ENCODE measurements around the gene RANBP3. TPM values are rescaled to one million over a fixed set of nuclear protein-coding genes. Genes with fewer than 3 reads are reported as not detected.
"Not testable (repeated sequence)": the region's sequence is repeated elsewhere in the genome, so short reads cannot be mapped to it uniquely, and the experiment has no call there.

The RANBP3 gene
- total RNA-seq, 1 experiment from 2014 or later, result 55.2 TPM

DNA sequence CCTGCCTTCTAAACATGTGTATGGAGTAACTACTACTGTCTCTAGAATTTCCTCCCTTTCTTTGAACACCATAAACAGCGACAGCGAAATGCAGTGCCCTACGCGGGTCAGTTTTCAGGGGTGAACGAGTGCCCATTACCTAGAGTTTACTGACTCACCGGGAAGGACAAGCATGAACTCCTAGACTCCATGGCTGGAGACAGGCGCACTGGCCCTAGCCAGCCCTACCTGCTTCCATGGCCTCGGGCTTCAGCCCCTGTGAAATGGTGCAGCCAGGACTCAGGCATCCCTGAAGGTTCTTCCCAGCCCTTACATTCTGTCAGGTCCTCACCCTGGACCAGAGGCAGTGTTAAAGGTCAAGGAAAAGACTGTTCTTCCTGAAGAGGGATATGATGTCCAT is 8.5 kb downstream of the RANBP3 start:
- DNase-seq (ENCODE audit: low spot score), result no peak
- in situ Hi-C loops (cut with HindIII; ENCODE audit: low sequenced_read_pairs), result no loop called here

DNA sequence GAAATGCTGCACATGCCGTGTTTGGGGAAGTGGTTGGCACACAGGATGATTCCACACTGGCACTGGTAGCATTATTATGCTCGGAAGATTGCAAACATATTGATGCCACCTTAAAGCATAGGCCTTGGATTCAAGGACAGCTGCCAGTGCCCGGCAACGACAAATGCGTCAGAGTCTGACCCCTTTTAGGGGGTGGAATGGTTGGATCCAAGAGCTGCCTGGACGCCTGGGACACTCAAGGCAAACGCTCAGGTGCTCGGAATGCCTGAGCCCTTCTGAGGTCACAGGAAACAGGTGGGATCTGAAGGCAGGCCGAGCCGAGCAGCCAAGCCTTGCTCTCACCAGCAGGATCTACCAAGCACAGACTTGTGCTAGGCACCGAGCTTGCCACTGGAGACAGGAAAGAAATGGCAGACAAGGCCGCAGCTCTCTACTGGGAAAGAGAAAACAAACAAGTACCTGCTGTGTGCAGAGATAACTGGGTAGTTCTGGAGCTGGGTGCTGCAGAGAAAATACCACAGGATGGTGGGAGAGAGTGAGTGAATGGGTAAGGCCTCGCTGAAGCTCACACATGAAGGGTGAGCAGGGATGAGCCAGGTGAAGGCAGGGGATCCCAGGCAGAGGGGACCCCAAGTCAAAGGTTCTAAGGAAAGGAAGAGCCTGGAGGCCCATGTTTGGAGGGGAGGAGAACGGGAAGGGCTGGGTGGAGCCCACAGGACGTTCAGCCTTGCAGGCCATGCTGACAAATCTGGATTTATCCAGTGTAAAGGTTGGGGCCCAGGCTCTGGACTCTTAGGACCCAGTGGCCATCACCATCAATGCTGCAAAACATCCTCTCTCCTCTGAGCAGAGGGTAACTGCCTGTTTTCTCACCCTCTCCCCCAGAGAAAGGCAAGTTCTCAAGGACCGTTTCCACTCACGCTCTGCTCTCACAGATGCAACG is 9.2 kb downstream of the RANBP3 start:
- in situ Hi-C loops (cut with HindIII; ENCODE audit: low sequenced_read_pairs), result no loop called here

DNA sequence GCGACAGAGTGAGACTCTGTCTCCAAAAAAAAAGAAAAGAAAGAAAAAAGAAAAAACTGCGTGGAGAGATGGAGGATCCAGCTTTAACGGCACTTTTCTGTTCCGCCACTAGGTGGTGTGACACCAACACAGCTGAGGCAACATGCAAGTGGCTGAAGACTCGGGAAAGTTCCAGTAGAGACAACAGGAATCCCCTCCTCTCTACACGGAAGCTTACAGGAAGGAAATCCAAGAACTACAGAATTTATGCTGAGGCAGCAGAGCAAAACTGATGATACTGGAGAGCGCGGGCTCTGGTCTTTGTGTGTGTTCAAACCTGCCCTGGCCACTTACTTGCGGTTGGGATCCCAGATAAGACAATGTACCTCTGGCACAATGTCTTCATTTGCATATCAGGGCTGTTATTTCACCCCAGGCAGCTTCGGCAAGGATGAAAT is 9.9 kb downstream of the RANBP3 start:
- peak; percentile 82 for DNase-seq (ENCODE audit: low spot score)
- in situ Hi-C loops (cut with HindIII; ENCODE audit: low sequenced_read_pairs), result no loop called here

More for the DNA sequence above, 9.2 kb downstream of the RANBP3 start:
- DNase-seq (ENCODE audit: low spot score), result no peak

DNA sequence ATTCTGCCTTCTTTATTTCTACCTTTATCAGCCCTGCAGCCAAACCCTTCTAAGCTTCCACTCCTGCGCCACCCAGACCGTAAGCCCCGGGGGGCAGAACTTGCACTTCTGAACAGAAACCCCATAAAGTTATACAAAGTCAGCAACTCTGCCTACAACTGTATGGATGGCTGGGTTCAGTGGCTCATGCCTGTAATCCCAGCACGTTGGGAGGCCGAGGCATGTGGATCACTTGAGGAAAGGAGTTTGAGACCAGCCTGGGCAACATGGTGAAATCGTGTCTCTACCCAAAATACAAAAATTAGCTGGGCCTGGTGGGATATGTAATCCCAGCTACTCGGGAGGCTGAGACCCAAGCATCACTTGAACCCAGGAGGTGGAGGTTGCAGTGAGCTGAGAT is 10.4 kb downstream of the RANBP3 start:
- in situ Hi-C loops (cut with HindIII; ENCODE audit: low sequenced_read_pairs), result no loop called here
- no peak for DNase-seq (ENCODE audit: low spot score)

DNA sequence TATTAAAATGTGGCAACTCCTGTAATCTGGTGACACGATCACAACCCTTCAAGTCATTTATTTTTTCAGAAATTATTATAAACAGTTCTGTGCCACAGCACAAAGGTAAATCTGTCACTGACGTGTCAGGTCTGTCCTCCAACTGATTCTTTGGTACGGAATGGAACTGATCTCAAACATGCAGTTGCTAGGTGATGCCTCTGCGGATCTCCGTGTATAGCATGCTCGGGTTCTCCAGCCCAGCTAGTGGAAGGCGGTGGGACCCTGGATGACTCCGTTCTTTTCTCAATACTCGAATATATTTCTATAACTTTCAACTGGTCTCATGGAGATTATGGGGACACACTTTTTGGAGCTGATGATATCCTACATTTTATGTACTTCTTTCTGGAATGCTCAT is 11.0 kb downstream of the RANBP3 start:
- DNase-seq (ENCODE audit: low spot score), result no peak
- in situ Hi-C loops (cut with HindIII; ENCODE audit: low sequenced_read_pairs), result no loop called here

DNA sequence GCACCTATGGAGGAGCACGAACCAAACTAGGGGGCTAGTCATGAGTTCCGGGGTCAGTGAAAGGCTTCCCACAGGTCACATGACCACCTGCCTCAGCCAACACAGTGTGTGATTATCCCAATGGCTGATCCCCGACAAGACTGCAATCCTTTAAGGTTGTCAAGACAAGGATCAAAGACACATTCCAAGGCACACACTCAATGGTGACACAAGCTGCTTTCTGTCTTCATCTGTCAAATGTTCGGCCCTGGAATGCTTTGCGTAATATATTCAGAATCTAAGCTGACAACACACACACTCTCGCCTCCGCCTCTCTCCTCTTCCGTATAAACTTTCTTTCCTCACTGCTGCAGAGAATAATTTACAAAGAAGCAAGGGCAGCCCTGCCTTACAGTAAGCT is 11.7 kb downstream of the RANBP3 start:
- no peak for DNase-seq (ENCODE audit: low spot score)
- in situ Hi-C loops (cut with HindIII; ENCODE audit: low sequenced_read_pairs), result no loop called here

DNA sequence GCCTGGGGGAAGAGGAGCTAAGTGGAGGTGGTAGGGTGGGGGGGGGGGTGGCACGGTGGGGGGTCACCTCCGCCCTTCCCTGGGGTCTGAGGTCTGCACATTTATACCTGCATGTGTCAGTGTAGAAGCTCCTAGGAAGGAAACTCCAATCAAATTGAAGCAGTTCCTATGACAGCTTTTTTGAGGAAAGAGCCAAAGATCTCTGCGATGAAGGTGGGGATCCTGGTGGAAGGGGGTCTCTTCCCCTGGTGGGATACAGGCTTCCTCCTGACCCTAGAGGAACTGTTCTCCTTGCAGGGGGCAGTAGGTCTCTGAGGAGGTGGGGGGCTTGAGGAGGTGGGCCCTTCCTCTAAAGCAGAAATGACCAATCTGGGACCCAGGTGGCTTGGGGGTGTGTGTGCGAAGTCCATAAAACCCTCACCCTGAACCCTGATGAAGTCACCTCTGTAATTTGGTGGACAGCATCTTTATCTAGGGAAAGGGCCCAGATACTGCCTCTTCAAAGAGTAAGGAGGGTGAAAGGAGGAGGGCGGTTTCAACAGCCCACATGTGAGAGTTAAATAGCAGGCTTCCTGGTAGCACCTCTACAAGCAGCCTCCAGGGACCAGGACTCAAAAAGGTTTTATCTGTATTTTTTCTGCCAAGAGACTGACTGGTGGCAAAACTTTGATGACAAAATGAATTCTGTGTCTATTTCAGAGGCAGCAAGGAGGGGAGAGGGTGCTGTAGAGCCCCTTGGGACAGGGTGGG is 12.9 kb downstream of the RANBP3 start:
- in situ Hi-C loops (cut with HindIII; ENCODE audit: low sequenced_read_pairs), result no loop called here
- no peak for DNase-seq (ENCODE audit: low spot score)

DNA sequence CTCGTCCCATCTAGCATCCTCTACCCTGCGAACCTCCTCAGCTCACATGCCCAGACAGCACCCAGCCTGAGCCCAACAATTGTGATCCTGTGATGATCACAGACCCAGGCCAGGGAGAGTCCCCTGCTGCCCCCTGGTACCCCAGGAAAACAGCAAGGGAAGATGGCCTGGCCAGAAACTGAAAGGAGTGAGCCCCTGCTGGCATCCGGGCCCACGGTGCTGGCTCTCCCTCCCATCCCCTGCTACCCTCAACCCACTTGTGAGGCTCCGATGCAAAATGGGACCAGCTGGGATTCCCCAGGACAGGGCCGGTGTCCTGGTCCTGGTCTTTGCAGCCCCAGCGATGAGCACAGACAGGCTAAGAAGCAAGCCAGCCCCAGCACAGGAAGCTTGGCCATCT is 14.1 kb downstream of the RANBP3 start:
- in situ Hi-C loops (cut with HindIII; ENCODE audit: low sequenced_read_pairs), result no loop called here
- DNase-seq (ENCODE audit: low spot score), result no peak

DNA sequence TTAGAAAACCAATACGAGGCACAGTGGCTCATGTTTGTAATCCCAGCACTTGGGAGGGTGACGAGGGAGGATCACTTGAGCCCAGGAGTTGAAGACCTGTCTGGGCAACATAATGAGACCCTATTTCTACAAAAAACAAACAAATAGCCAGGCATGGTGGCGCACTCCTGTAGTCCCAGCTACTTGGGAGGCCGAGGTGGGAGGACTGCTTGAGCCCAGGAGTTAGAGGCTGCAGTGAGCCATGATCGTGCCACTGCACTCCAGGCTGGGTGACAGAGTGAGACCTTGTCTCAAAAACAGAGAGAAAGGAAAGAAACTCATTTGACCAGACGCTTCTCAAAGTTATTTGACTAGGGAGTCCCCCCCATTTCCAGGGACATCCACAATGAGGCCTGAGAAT is 14.7 kb downstream of the RANBP3 start:
- DNase-seq (ENCODE audit: low spot score); in situ Hi-C loops (cut with HindIII; ENCODE audit: low sequenced_read_pairs): not testable (repeated sequence)

DNA sequence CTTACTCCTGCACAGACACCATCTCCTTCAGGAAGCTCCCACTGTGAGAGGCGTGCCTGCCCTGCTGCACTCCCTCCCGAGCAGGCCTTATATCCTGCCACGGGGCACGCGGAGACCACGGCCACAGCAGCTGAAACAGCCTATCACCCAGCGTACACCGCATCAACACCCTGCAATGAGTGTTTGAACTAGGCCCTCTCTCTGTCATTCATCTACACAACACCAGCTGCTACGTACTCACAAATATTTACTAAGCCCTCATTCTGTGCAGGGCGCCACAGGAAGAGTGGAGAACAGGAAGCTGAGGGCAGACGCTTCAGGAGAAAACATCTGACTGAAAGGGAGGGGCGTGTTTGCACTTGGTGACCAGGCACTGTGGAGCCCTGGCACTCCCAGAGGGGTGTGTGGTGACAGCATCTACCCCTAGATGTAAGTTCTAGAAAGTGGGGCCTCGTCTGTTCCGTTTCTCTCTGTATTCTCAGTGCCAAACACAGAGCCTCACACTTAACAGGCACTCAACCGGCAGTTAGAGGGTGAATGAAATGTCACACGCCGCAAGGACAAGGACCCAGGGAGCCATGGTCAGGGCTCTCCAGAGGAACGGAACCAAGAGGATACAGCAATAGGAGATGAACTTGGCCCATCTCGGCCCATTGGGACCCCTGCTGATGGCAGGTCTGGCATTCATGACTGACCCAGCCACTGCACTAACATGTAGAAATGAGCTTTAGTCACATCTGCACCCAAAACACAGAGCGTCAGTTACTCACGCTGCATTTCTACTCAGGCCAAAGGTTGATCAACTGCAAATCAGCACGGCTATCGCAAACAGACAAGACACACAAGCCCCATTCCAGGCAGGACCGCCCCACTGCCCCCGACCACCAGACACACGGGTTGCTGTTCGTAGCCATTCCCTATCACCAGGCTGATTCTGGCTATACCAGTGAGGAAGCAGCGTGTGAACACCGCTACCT is 15.7 kb downstream of the RANBP3 start:
- DNase-seq (ENCODE audit: low spot score), result no peak
- in situ Hi-C loops (cut with HindIII; ENCODE audit: low sequenced_read_pairs), result no loop called here

DNA sequence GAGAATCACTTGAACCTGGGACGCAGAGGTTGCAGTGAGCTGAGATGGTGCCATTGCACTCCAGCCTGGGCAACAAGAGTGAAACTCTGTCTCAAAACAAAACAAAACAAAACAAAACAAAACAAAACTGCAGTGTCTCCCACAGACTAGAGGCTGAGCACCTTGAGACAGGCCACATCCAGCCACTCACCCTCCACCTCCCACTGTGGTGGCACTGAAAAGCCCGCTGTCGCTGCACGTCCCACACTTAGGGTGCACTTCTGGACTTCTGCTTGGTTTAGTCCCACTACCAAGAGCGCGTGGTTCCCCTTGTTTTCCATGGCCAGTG is 16.3 kb downstream of the RANBP3 start:
- in situ Hi-C loops (cut with HindIII; ENCODE audit: low sequenced_read_pairs); DNase-seq (ENCODE audit: low spot score): not testable (repeated sequence)

DNA sequence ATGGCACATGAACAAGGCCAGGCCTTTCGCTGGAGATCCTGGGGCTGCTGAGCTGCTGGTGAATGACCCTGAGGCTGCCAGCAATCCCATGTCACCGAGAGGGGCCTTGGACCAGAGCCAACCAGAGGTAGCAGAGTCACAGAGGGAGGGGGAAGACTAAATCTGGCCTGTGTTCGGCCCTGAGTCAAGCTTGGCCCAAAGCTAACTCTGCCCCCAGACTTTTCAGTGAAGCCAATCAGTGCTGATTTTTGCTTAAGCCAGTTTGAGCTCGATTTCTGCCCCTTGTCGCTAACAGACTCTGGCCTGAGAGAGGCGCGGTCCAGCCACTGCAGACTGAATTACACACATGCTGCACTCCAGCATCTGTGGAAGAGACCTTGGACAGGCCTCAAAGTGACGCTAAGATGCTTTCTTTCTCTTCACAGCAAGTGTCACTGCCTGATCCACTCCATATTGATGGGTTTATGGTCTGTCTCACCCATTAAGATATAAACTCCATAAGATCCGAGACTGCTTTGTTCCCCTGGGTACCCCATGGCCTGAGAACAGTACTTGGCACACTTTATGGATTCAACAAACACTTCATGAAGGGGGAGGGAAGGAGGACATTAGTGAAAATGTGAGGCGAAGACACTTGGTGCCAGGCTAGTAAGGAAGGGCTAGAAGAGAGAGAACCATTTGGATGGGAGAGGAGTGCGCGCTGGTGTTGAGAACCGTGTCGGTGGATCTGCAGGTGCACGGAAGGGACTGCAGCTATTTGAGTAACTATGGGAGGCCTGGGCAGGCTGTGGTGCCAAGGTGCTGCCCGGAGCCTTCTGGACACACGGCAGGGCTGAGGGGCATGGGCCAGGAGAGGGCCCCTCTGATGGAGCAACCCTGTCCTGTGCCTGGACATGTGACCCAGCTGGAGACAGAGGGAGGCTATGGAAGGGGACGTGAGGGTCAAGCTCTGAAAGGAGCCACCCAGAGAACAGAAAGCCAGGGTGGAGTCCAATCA is 17.6 kb downstream of the RANBP3 start:
- in situ Hi-C loops (cut with HindIII; ENCODE audit: low sequenced_read_pairs), result no loop called here
- peak; percentile 46 for DNase-seq (ENCODE audit: low spot score)

DNA sequence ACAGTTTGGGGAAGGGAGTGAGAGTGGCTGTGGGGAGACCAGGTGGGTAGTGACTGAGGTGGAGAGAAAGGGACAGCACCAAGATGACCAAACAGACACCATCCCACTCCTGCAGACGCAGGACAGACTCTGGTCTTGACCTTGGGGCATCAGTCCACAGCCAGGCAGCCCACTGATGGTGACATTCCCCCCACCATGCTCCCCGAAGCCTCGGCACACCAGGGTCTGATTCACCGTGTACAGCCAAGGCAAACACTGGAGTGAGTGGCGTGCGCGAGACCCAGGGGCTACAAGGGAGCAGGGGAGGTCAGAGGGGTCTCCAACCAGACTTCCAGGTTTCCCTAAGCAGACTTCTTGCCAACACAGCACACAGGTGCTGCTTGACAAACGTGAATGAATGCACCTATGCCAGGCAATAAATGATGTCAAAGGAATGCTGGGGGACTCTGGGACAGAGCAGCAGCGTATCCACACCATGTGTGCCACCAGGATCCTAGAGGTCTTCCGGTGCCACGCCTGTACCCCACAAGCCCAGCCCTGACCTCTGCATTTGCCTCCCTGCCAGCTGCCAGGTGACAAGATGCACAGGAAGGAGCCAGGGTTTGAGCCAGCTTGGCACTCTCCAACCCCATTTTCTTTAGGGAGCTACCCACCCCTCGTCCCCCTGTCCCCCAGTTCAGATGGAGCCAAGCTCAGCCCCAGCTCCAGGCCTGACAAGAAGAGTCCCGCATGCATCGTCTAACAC is 18.5 kb downstream of the RANBP3 start:
- in situ Hi-C loops (cut with HindIII; ENCODE audit: low sequenced_read_pairs), result no loop called here
- no peak for DNase-seq (ENCODE audit: low spot score)

DNA sequence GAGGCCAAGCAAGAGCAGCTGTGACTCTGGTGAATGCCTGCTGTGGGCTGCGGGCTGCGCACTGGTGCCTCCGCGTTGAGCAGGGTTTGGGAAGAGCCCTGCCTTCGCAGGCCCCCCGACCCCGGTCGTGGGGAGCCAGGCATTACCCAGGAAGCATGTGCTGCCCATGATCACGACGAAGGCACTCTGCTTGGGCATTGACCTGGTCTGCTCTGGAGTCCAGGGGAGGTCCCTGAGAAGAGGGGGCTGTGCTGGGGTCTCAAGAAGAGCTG is 19.2 kb downstream of the RANBP3 start:
- in situ Hi-C loops (cut with HindIII; ENCODE audit: low sequenced_read_pairs), result no loop called here
- no peak for DNase-seq (ENCODE audit: low spot score)

DNA sequence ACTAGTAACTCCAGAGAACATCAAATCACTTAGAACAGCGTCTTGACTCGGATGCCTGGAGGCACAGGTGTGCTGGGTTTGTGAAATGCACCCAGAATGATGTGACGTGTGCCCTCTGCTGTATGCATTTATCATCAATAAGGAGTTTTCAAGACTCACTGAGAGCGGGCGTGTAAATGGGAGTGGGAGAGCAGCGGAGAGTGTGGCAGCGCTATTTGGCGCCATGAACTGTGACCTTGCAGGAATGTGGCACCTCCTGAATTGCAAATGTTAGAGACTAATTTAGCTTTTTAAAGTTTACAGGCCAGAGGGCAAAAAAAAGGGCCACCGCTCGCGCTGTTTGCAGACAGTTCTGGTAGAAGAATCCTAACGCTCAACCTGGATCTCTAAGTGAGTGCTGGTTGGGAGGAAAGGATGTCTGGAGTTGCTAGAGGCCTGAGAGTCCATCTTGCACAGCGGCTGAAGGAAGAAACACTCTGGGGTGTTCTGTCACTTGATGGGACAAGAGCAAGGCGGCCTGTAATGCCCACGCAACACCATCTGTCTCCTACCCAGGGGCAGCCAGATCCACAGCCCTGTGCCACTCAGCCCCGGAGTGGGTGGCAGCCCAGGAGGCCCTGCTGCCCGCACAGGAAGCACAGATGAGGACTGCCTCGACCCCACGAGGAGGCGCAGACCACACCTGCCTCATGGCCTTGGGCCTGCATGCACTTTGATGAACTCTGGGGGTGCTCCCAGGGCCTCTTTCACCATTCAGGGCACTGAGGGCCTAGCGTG is 19.7 kb downstream of the RANBP3 start:
- DNase-seq (ENCODE audit: low spot score), result no peak
- in situ Hi-C loops (cut with HindIII; ENCODE audit: low sequenced_read_pairs), result no loop called here

DNA sequence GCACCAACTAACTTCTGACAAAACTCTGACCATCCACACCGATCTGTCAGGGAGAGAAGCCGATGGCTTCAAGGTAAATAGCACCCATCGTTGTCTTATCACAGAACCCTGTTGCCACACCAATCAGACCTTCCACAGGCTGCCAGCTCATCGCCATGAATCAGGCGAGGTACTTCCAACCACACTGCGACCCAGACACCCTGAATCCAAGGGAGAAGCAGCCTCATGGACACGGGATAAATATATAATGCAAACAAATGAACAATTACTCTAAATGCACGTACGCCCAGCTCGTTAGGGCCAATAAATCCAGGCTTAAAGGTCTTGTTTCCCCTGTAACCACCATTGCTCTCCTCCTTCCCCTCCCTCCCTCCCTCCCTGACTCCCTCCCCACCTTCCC is 20.8 kb downstream of the RANBP3 start:
- in situ Hi-C loops (cut with HindIII; ENCODE audit: low sequenced_read_pairs), result no loop called here
- no peak for DNase-seq (ENCODE audit: low spot score)

DNA sequence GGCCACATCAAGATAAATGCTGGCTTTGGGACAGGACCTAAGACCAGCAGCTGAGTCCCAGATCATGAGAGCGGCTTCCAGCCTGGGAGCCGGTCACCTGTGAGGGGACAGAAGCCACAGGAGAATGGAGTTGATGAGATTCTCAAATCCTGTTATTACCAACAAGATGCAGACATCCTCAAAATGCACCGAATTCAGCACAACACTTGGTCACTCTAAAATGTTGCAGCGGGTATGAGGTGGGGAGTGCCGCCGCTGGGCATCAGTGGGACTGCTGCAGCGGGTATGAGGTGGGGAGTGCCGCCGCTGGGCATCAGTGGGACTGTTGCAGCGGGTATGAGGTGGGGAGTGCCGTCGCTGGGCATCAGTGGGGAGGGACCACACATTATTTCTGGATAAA is 21.2 kb downstream of the RANBP3 start:
- DNase-seq (ENCODE audit: low spot score), result no peak
- in situ Hi-C loops (cut with HindIII; ENCODE audit: low sequenced_read_pairs), result no loop called here
